K562 (cell line): ENCODE data around the gene CLDN7. TPM values are rescaled to one million over a fixed set of nuclear protein-coding genes. Genes with fewer than 3 reads are reported as not detected.

Source experiments
- ERF ChIP-seq: fragments of 450-650 bp; formaldehyde crosslinking; IDR thresholded peaks from 2 replicates; pipeline ENCODE4 v1.4.0; 2020; ENCODE audit warnings: mild to moderate bottlenecking, mixed read lengths
- FOS ChIP-seq: IDR thresholded peaks from 3 replicates; pipeline ENCODE4 v1.6.1; 2011; ENCODE audit not compliant: insufficient read length; ENCODE audit errors: extremely low read depth
- FUS ChIP-seq: fragments of 200-400 bp; formaldehyde crosslinking; optimal IDR thresholded peaks from 2 replicates; pipeline ENCODE3; 2017; ENCODE audit warnings: low read depth, low read length
- HMGN3 ChIP-seq: IDR thresholded peaks from 2 replicates; pipeline ENCODE4 v1.6.1; 2011; ENCODE audit warnings: borderline replicate concordance, low read depth, mild to moderate bottlenecking, mixed read lengths, low read length; ENCODE audit not compliant: insufficient read length; ENCODE audit errors: extremely low read depth
- ID3 ChIP-seq, 2 experiments: fragments of 250-450 bp in 1 of 2; fragments of 450-650 bp in 1 of 2; sonication (Bioruptor Pico) in 1 of 2; IDR thresholded peaks; 2 replicates each; pipeline versions ENCODE4 v1.6.1 to v1.8.0; 2016 to 2021; ENCODE audit warnings: mild to moderate bottlenecking in 2 of 2, moderate library complexity in 2 of 2, missing compliant biosample characterization in 1 of 2, missing genetic modification characterization in 1 of 2
- KLF6 ChIP-seq: fragments of 250-450 bp; sonication (Bioruptor Pico); IDR thresholded peaks from 2 replicates; pipeline ENCODE4 v1.4.0; 2020; ENCODE audit warnings: mild to moderate bottlenecking, moderate library complexity, borderline replicate concordance
- NFIC ChIP-seq: fragments of 450-650 bp; IDR thresholded peaks from 2 replicates; pipeline ENCODE4 v1.6.1; 2017; ENCODE audit warnings: mild to moderate bottlenecking, inconsistent platforms
- PBX2 ChIP-seq, 2 experiments: IDR thresholded peaks in 1 of 2; conservative IDR thresholded peaks in 1 of 2; 2 replicates each; pipeline ENCODE4 v1.6.1; 2016; ENCODE audit warnings: low read depth in 2 of 2, mild to moderate bottlenecking in 1 of 2, missing compliant biosample characterization in 1 of 2, missing genetic modification characterization in 1 of 2, moderate library complexity in 1 of 2
- POLR2G ChIP-seq: fragments of 200-400 bp; formaldehyde crosslinking; IDR thresholded peaks from 2 replicates; pipeline ENCODE4 v1.6.1; 2017; ENCODE audit warnings: low read depth, mild to moderate bottlenecking, antibody characterized with exemption, low read length, moderate library complexity
- SAFB2 ChIP-seq: fragments of 200-400 bp; formaldehyde crosslinking; IDR thresholded peaks from 2 replicates; pipeline ENCODE4 v1.6.1; 2018; ENCODE audit warnings: borderline replicate concordance, low read length, low read depth, moderate library complexity; ENCODE audit not compliant: severe bottlenecking
- SMARCA4 ChIP-seq: fragments of 450-650 bp; IDR thresholded peaks from 2 replicates; pipeline ENCODE4 v1.6.1; 2016
- SNIP1 ChIP-seq: fragments of 450-650 bp; IDR thresholded peaks from 2 replicates; pipeline ENCODE4 v1.7.1; 2017; ENCODE audit warnings: low read depth, mild to moderate bottlenecking
- TCFL5 ChIP-seq: fragments of 250-450 bp; sonication (Bioruptor Pico); conservative IDR thresholded peaks from 2 replicates; pipeline ENCODE4 v1.6.1; 2021; ENCODE audit warnings: mild to moderate bottlenecking, moderate library complexity, matching md5 sums
- UBTF ChIP-seq, 2 experiments: IDR thresholded peaks; 2 replicates each; pipeline ENCODE4 v1.6.1; 2012; ENCODE audit warnings: improper control_type of control experiment in 2 of 2, low read depth in 2 of 2, low read length in 2 of 2, borderline replicate concordance in 1 of 2
- polyA plus RNA-seq, 8 experiments: library from polyadenylated mRNA; depleted of rRNA in 4 of 8; stranded (reverse) in 5 of 8; unstranded in 3 of 8; fragments of >200 nt; fragmentation: Nextera tagmentation in 2 of 8; fragmentation: Illumina TruSeq in 1 of 8; extraction: Ambion mirVana in 2 of 8; extraction: Trizol in 1 of 8; gene quantifications; 2 replicates each; pipeline versions ENCODE4 v1.2.1 to v1.2.3, GENCODE V29; 2011 to 2014; ENCODE audit warnings: inconsistent platforms in 1 of 8, missing spikeins in 1 of 8
- total RNA-seq, 7 experiments: library from RNA; depleted of rRNA in 6 of 7; stranded (reverse); fragments of >200 nt in 6 of 7; fragmentation: Illumina TruSeq in 2 of 7; extraction: Trizol in 2 of 7; gene quantifications; 2 replicates each; pipeline versions ENCODE4 v1.2.1 to v1.2.3, GENCODE V29; 2011 to 2021; ENCODE audit warnings: low replicate concordance in 1 of 7
- TF ChIP-seq, protein P1 (sequence below): fragments of 450-650 bp; conservative IDR thresholded peaks from 2 replicates; pipeline ENCODE4 v1.6.1; 2016; ENCODE audit warnings: missing genetic modification characterization, low read depth, mild to moderate bottlenecking, control low read depth, missing compliant biosample characterization
- TF ChIP-seq, protein P2 (sequence below): IDR thresholded peaks from 2 replicates; pipeline ENCODE4 v1.6.1; 2012; ENCODE audit warnings: low read depth, low read length, improper control_type of control experiment, borderline replicate concordance

The CLDN7 gene
- total and polyA plus RNA-seq, 9 of the 15 experiments (the other 6 are each of a cell fraction or from before 2014, with no cell fraction given) = 2.2 to 14.5 (median 7.6) TPM

- TF ChIP-seq HMGN3 (no peak), KLF6 (CRISPR knock-in tag) (no peak), UBTF (IDR thresholded peaks at IDR 0.05; ENCODE audit: borderline replicate concordance in 1 of 2, low read depth in 2 of 2, low read length in 2 of 2) (no peak), ERF (CRISPR knock-in tag) (peak; percentile 96), SMARCA4 (no peak), NFIC (peak; percentile 28; the same call in 1 of the 2 replicates), TCFL5 (CRISPR knock-in tag) (no peak), SNIP1 (no peak), PBX2 (CRISPR knock-in tag; IDR thresholded peaks at IDR 0.05; ENCODE audit: low read depth) (no peak), PBX2 (tag; conservative IDR thresholded peaks at IDR 0.05; ENCODE audit: low read depth) (no peak), SAFB2 (no peak), FOS (peak; percentile 91), ID3 (CRISPR knock-in tag; IDR thresholded peaks at IDR 0.05) (no peak), ID3 (tag; IDR thresholded peaks at IDR 0.05) (no peak), FUS (peak; percentile 33), POLR2G (peak; percentile 93)
- TF ChIP-seq, protein P1, sequence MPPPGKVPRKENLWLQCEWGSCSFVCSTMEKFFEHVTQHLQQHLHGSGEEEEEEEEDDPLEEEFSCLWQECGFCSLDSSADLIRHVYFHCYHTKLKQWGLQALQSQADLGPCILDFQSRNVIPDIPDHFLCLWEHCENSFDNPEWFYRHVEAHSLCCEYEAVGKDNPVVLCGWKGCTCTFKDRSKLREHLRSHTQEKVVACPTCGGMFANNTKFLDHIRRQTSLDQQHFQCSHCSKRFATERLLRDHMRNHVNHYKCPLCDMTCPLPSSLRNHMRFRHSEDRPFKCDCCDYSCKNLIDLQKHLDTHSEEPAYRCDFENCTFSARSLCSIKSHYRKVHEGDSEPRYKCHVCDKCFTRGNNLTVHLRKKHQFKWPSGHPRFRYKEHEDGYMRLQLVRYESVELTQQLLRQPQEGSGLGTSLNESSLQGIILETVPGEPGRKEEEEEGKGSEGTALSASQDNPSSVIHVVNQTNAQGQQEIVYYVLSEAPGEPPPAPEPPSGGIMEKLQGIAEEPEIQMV (tag) = no peak
- TF ChIP-seq, protein P2, sequence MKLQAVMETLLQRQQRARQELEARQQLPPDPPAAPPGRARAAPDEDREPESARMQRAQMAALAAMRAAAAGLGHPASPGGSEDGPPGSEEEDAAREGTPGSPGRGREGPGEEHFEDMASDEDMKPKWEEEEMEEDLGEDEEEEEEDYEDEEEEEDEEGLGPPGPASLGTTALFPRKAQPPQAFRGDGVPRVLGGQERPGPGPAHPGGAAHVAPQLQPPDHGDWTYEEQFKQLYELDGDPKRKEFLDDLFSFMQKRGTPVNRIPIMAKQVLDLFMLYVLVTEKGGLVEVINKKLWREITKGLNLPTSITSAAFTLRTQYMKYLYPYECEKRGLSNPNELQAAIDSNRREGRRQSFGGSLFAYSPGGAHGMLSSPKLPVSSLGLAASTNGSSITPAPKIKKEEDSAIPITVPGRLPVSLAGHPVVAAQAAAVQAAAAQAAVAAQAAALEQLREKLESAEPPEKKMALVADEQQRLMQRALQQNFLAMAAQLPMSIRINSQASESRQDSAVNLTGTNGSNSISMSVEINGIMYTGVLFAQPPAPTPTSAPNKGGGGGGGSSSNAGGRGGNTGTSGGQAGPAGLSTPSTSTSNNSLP = no peak
Observed at GRCh38 chr17:7234083-7234951, 28.0 kb downstream of the CLDN7 start, which contains the start of gene DVL2 (continued).
